GM18907 (cell line): ENCODE measurements around the gene CCDC81.

ENCODE experiments used
- ATAC-seq: cut with Tn5 transposase; IDR thresholded peaks from one replicate; pipeline ENCODE4 v1.9.1; 2021; ENCODE audit warnings: mild to moderate bottlenecking, moderate library complexity; ENCODE audit not compliant: unreplicated experiment

The CCDC81 gene

DNA sequence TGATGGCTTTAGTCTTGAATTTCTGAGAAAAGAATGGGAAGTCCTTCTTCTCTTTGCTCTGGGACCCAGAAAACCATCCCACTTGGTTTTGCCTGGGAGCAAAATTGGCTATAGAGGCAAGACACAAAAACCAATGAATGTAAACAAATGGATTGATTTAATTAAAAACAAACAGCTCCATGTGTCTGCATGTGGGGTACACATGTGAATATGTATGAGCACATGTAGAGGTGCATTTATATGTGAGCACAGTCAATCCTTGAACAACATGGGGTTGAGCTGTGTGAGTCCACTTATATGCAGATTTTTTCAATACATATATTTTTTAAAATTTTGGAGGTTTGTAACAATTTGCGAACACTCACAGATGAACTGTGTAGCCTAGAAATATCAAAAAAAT, 87.2 kb downstream of the CCDC81 start:
- ATAC-seq = no peak

DNA sequence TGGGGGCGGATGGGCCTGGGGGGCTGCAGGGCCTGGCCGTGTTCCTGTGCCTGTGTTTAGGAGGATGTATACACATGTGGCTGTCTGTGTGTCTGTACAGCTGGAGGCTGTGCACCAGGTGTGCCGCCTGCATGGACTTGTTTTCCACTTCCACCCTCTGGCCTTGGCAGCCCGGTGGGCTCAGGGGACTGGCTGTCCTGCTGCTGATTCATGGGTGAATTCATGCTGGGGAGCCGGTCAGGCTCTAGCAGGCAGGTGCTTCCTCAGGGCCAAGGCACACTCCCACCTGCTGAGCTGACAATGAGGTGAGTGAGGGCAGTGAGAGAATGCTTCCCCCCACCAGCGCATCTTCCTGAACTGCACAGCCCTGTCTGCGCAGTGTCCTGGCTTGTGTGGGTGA, 88.4 kb downstream of the CCDC81 start:
- no peak for ATAC-seq

- no peak for ATAC-seq
Observed at GRCh38 chr11:86463955-86464354, 89.3 kb downstream of the CCDC81 start.

GRCh38 chr11:86464509-86465221, 90.0 kb downstream of the CCDC81 start:
- no peak for ATAC-seq

- ATAC-seq = no peak
Observed at GRCh38 chr11:86468169-86468568, 93.5 kb downstream of the CCDC81 start.

- no peak for ATAC-seq
Observed at GRCh38 chr11:86469491-86470388, 95.1 kb downstream of the CCDC81 start.
